Panc1 (cell line): ENCODE measurements around the gene MSRB2. TPM values are rescaled to one million over a fixed set of nuclear protein-coding genes. Genes with fewer than 3 reads are reported as not detected.

Source experiments
- ATAC-seq: fragments of 200-7000 bp; cut with Tn5 transposase; 2 replicates; pipeline ENCODE4 v1.9.1; 2020; ENCODE audit warnings: mild to moderate bottlenecking, moderate library complexity
- BruUV-seq: library from RNA; stranded (reverse); fragments of 400-500 nt; replicated peaks from 2 replicates; lab custom pipeline; 2021; lab: Mats Ljungman, UMichigan
- CTCF ChIA-PET: fragments of 300-600 bp; sonication (Branson Sonifier 250); formaldehyde crosslinking; loops from one replicate; lab custom pipeline; 2022; ENCODE audit warnings: antibody characterized with exemption; lab: Charles Lee
- POLR2A ChIA-PET: fragments of 300-600 bp; sonication (Branson Sonifier 250); formaldehyde crosslinking; loops from one replicate; lab custom pipeline; 2022; ENCODE audit warnings: antibody characterized with exemption; lab: Charles Lee
- DNase-seq: peaks from one replicate; pipeline ENCODE4 v3.0.0-alpha.2; 2010; ENCODE audit warnings: low read depth, low spot score
- H3K27ac ChIP-seq: 2 replicates; pipeline ENCODE4 v1.5.1; 2011; ENCODE audit warnings: mild to moderate bottlenecking, low read length, inconsistent platforms
- H3K27me3 ChIP-seq: fragments of 200-500 bp; sonication (Bioruptor generic); 2 replicates; pipeline ENCODE4 v1.6.0; 2014; ENCODE audit warnings: low read length, inconsistent platforms; ENCODE audit not compliant: control insufficient read depth, insufficient read depth
- H3K36me3 ChIP-seq: fragments of 200-500 bp; sonication (Bioruptor generic); 2 replicates; pipeline ENCODE4 v1.5.1; 2014; ENCODE audit warnings: inconsistent platforms, mild to moderate bottlenecking, low read length, moderate library complexity; ENCODE audit not compliant: control insufficient read depth, insufficient read depth
- H3K4me1 ChIP-seq: 2 replicates; pipeline ENCODE4 v1.5.1; 2011; ENCODE audit warnings: inconsistent platforms, mild to moderate bottlenecking, low read length, moderate library complexity; ENCODE audit not compliant: control insufficient read depth, insufficient read depth
- H3K4me3 ChIP-seq, 2 experiments: 2 replicates each; pipeline ENCODE4 v1.5.1; 2011 to 2012; ENCODE audit warnings: low read depth in 2 of 2, low read length in 2 of 2, mild to moderate bottlenecking in 2 of 2, inconsistent platforms in 1 of 2, moderate library complexity in 1 of 2
- H3K9me3 ChIP-seq: fragments of 200-500 bp; sonication (Bioruptor generic); 2 replicates; pipeline ENCODE4 v1.5.1; 2014; ENCODE audit warnings: low read depth, mild to moderate bottlenecking, inconsistent platforms, low read length, moderate library complexity; ENCODE audit not compliant: control insufficient read depth, insufficient read depth
- POLR2AphosphoS5 ChIP-seq: IDR thresholded peaks from 2 replicates; pipeline ENCODE4 v1.6.1; 2012; ENCODE audit warnings: mild to moderate bottlenecking, low read depth, low read length, moderate library complexity
- SIN3A ChIP-seq: IDR thresholded peaks from 2 replicates; pipeline ENCODE4 v1.6.1; 2012; ENCODE audit warnings: low read depth, mild to moderate bottlenecking, low read length, moderate library complexity, borderline replicate concordance; ENCODE audit not compliant: insufficient read depth
- TCF7L2 ChIP-seq: IDR thresholded peaks from 2 replicates; pipeline ENCODE4 v1.6.1; 2011; ENCODE audit warnings: mild to moderate bottlenecking, low read depth, low read length, inconsistent platforms
- in situ Hi-C: cut with HindIII; loops from 2 replicates; pipeline ENCODE4 v1.10.0; 2016; ENCODE audit warnings: low sequenced_read_pairs, low pct_unique_long_range_greater_than_20kb
- intact Hi-C: fragments of 100-400 bp; cut with micrococcal nuclease; formaldehyde crosslinking; loops from one replicate; pipeline ENCODE4 v1.10.0; 2022; ENCODE audit not compliant: unreplicated experiment
- total RNA-seq: library from RNA; stranded (reverse); gene quantifications from one replicate; pipeline ENCODE4 v1.2.1, GENCODE V29; 2021; ENCODE audit not compliant: unreplicated experiment
- TF ChIP-seq, protein P1 (sequence below), 2 experiments: IDR thresholded peaks; 2 replicates each; pipeline ENCODE4 v1.6.1; 2011 to 2012; ENCODE audit warnings: low read depth in 2 of 2, control low read depth in 1 of 2, low read length in 1 of 2, mild to moderate bottlenecking in 1 of 2, moderate library complexity in 1 of 2; ENCODE audit not compliant: insufficient read depth in 1 of 2
- TF ChIP-seq, protein P2 (sequence below): fragments of 450-650 bp; IDR thresholded peaks from 2 replicates; pipeline ENCODE4 v1.5.1; 2017; ENCODE audit warnings: mild to moderate bottlenecking

Gene MSRB2
- total RNA-seq, 1 experiment from 2014 or later = 10.7 TPM

GRCh38 chr10:23150610-23151009, 55.2 kb downstream of the MSRB2 start:
- Histone ChIP-seq H3K27me3 (no peaks in the 10 kb centered on the region), H3K27ac (no peak overlapping the region), H3K9me3 (no peaks in the 10 kb centered on the region), H3K36me3 (no peaks in the 10 kb centered on the region), H3K4me1 (no peaks in the 10 kb centered on the region), H3K4me3 (no peak overlapping the region)
- in situ Hi-C loops = no loop called here
- ATAC-seq (no peak), DNase-seq (no peak)
- CTCF ChIA-PET = no interaction called here
- POLR2A ChIA-PET = no interaction called here
- intact Hi-C loops = loop anchor here (10.0 kb wide), 1 partner anchor 554 kb away; no protein-coding TSS in a partner anchor
- no peak for TF ChIP-seq SIN3A
- no peak for TF ChIP-seq TCF7L2
- TF ChIP-seq, protein P1, sequence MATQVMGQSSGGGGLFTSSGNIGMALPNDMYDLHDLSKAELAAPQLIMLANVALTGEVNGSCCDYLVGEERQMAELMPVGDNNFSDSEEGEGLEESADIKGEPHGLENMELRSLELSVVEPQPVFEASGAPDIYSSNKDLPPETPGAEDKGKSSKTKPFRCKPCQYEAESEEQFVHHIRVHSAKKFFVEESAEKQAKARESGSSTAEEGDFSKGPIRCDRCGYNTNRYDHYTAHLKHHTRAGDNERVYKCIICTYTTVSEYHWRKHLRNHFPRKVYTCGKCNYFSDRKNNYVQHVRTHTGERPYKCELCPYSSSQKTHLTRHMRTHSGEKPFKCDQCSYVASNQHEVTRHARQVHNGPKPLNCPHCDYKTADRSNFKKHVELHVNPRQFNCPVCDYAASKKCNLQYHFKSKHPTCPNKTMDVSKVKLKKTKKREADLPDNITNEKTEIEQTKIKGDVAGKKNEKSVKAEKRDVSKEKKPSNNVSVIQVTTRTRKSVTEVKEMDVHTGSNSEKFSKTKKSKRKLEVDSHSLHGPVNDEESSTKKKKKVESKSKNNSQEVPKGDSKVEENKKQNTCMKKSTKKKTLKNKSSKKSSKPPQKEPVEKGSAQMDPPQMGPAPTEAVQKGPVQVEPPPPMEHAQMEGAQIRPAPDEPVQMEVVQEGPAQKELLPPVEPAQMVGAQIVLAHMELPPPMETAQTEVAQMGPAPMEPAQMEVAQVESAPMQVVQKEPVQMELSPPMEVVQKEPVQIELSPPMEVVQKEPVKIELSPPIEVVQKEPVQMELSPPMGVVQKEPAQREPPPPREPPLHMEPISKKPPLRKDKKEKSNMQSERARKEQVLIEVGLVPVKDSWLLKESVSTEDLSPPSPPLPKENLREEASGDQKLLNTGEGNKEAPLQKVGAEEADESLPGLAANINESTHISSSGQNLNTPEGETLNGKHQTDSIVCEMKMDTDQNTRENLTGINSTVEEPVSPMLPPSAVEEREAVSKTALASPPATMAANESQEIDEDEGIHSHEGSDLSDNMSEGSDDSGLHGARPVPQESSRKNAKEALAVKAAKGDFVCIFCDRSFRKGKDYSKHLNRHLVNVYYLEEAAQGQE (IDR thresholded peaks at IDR 0.05; ENCODE audit: insufficient read depth in 1 of 2, low read depth in 2 of 2, low read length in 1 of 2) = no peak
- TF ChIP-seq POLR2AphosphoS5 = no peak
- TF ChIP-seq, protein P2, sequence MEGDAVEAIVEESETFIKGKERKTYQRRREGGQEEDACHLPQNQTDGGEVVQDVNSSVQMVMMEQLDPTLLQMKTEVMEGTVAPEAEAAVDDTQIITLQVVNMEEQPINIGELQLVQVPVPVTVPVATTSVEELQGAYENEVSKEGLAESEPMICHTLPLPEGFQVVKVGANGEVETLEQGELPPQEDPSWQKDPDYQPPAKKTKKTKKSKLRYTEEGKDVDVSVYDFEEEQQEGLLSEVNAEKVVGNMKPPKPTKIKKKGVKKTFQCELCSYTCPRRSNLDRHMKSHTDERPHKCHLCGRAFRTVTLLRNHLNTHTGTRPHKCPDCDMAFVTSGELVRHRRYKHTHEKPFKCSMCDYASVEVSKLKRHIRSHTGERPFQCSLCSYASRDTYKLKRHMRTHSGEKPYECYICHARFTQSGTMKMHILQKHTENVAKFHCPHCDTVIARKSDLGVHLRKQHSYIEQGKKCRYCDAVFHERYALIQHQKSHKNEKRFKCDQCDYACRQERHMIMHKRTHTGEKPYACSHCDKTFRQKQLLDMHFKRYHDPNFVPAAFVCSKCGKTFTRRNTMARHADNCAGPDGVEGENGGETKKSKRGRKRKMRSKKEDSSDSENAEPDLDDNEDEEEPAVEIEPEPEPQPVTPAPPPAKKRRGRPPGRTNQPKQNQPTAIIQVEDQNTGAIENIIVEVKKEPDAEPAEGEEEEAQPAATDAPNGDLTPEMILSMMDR = no peak
- no TSS peak for BruUV-seq

DNA sequence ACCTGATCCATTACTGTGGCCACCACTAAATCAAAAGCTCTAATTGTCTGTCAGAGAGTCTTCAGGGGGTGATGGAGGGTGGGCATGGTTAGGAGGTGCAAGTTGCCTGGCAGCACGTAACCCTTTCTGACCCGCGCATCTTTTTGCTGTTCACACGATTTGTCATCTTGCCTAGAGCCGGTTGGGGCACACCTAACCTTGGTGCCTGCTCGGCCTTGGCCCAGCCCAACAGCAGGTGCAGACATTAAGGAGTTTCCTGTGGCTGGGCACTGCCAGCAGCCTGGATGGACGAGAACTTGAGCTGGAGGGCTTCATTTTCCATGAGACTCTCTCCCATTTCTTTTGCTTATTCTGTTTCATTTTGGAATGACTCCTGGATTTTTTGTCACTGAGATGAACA, 55.7 kb downstream of the MSRB2 start:
- DNase-seq (no peak), ATAC-seq (no peak)
- no peaks in the 10 kb centered on the region for H3K4me1 ChIP-seq
- in situ Hi-C loops = no loop called here
- no TSS peak for BruUV-seq
- POLR2A ChIA-PET = no interaction called here
- no peak overlapping the region for H3K4me3 ChIP-seq
- H3K36me3 ChIP-seq = no peaks in the 10 kb centered on the region
- H3K9me3 ChIP-seq = no peaks in the 10 kb centered on the region
- TF ChIP-seq, protein P1 (IDR thresholded peaks at IDR 0.05; ENCODE audit: insufficient read depth in 1 of 2, low read depth in 2 of 2, low read length in 1 of 2) = no peak
- no peak for TF ChIP-seq TCF7L2
- no peak for TF ChIP-seq POLR2AphosphoS5
- TF ChIP-seq, protein P2 = no peak
- no peak for TF ChIP-seq SIN3A
- intact Hi-C loops = loop anchor here (10.0 kb wide), 1 partner anchor 554 kb away; no protein-coding TSS in a partner anchor
- H3K27me3 ChIP-seq = no peaks in the 10 kb centered on the region
- CTCF ChIA-PET = no interaction called here
- no peak overlapping the region for H3K27ac ChIP-seq
